Fibroblast of skin of right quadriceps (primary cell): ENCODE results near the gene NRARP.

Source experiments
- DNase-seq: peaks from one replicate; pipeline ENCODE4 v3.0.0-alpha.2; 2013

NRARP gene

DNA sequence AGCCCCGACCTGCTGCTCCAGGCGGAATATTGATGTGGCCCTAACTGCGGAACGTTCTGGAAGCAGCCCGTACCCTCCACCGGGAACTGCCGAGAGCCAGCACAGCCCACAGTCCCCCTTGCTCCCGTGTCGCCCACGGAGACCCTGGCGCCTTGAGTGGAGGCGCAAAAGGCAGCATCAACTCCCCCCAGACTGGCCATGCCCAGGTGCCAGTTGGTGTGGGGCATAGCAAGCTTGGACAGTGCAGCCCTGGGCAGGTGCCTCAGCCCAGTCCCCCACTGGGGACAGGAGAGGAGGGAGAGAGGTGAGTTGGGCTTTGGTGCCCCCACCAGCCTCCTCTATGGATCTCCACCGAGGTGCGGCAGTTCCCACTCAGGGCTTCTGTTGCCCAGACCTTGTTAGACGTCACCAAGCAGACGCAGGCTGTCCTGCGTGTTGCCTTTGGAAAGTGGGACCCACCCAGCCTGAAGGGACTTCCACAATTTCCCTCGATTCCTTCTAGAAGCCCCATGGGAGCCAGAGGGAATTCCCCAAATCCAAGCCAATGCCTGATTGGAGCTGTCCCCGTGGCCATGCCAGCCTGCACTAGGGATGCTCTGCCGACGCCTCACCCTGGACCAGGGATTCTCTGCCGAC is 19.8 kb upstream of the NRARP start:
- DNase-seq: no peak

DNA sequence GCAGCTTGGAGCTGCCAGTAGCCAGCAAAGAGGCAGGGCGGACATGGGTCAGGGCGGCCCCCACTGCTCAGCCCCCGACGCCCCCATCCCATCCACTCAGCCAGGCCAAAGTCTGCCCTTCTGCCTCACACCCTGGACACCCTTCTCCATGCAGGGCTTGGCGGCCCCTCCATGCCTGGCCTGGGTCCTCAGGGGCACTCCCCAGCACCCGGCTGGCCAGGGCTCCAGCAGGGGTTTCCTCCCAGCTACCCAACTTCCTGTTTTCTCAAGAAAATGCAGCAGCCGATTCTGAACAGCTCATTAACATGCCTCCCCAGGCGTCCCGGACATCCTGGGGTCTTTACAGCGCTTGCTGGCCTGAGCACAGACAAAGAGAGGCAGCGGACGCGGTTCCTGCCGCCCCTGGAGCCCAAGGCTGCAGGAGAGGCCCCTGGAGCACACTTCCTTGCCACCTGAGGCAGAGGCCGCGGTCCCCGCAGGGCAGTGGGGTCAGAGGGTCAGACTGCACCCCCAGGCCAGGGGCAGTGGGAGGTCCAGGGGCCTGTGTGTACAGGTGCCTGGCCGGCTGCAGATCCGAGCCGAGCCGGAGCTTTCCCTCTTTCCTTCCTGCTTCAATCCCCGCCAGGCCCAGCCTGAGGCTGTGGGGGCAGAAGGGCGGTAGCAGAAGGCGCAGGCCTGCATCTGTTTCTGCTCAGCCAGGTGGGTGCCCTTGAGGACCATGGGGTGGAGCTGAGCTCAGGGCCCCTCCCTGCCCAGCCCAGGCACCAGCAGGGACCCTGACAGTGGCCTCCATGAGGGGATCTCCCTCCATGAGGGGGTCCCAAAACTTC is 18.7 kb upstream of the NRARP start:
- no peak for DNase-seq

DNA sequence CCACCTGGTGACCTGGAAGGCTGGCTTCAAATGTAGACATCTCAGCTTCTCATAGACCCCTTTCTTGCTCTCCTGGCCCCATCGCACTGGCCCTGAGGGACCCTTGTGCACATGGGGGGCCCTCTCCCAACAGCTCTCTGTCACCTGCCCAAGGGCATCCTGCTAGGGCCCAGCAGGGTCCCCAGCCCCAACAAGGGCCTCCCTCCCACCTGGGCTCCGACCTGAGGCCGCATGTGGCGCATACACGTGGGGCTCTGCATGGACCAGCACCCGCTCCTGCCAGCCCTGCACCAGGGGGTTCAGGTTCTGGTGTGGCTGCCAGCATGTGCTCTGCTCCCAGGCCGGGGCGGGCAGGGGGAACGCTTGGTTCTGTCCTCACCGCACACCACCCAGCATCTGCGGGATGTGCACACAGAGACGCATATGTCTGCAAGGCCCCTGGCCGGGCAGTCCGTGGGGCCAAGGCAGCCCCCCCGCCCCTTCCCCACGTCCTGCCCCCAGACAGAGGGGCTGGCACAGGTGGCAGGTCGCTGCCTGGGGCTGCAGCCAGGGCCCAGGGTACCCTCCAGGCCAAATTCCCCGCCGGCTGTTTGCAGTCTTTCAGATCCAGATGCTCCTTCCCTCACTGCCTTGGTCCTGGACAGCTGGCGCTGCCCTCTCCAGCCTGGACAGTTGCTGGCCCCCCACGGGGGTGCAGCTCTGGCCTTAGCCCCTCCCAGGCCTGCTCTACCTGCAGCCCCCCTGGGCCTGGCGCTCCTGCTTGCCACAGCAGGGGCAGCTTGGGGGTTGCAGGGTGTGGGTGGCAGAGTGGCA is 17.9 kb upstream of the NRARP start:
- no peak for DNase-seq

DNA sequence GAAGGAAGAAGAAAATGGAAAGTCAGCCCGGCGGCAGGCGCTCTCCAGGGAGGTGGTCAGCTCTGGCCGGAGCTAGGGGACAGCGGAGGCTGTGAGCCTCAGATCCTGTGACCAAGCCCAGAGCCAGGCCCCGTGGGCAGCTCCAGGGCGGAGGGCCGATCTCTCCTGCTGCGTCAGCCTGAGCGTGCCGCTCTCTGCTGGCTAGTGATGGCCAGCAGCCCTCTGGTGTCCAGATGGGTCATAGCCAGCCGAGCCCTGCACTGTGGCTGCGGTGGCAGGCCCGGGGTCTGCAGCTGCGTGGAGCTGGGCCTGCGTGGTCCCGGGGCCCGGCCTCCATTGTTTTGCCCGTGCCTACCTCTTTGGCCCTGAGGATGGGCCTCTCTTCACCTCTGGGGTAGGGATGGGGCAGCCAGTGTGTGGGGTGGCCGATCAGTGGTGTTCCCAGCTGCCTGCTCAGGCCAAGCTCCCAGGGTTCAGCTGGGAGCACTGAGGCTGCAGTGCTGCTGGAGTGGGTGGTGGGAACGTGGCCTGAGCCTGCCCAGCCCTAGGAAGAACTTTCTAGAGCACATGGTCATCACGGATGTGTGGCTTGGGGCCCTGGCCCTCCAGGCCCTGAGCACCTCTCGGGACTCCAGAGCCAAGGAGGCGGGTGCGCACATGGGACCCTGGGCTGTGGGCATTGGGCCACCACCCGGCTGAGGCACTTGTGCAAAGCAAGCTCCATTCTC is 17.1 kb upstream of the NRARP start:
- DNase-seq: no peak

DNA sequence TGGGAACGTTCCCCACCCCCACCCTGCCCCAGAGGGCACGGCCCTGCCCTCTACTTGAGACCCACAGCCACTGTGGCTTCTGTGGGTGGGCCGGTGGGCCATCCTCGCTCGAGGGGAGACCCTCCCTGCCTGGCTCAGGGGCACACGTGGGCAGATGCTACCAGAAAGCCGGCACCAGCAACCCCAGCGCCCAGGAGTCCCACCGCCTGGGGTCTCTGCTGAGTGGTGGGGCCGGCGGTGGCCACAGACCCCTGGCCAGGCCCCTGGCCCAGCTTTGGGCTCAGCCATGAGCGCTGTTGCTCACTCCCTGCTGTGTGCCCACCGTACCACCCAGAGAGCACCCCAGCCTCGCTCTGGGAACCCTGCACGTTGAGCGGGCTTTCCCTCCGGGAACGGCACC is 16.5 kb upstream of the NRARP start:
- no peak for DNase-seq

DNA sequence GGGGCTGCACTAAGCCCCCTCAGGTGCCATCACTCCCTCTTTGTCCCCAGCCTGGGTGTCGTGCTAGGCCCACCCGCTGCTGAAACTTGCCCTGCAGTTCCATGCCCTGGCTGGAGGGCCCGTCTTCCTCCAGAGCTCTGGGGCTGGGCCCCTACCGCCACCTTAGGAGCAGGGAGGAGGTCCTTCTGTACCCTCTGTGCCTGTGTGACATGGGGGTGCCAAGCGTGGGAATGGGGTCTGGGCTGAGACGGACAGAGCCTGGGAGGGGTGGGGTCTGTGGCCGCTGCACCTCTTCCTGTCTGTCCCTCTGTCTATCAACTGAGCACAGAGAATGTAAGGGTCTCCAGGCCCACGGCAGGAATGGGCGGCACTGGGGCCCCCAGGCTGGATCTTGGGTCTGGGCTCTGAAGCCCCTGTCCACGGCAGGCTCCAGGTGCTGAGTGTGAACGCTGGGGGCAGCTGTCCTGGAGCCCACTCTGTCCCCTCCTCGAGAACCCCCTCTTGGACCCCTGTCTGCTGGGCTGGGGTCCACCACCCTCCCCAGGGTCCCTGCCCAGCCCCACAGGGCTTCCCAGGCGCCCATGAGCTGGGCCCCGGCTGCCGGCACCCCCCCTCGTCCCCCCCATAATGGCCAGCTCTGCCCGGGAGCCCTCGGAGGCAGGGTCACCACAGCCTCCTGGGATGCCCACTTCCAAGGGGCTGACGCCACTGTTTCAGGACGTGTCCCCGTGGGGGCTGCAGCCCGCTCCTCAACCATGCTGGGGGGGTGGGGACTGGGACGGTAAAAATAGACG is 15.8 kb upstream of the NRARP start:
- no peak for DNase-seq

DNA sequence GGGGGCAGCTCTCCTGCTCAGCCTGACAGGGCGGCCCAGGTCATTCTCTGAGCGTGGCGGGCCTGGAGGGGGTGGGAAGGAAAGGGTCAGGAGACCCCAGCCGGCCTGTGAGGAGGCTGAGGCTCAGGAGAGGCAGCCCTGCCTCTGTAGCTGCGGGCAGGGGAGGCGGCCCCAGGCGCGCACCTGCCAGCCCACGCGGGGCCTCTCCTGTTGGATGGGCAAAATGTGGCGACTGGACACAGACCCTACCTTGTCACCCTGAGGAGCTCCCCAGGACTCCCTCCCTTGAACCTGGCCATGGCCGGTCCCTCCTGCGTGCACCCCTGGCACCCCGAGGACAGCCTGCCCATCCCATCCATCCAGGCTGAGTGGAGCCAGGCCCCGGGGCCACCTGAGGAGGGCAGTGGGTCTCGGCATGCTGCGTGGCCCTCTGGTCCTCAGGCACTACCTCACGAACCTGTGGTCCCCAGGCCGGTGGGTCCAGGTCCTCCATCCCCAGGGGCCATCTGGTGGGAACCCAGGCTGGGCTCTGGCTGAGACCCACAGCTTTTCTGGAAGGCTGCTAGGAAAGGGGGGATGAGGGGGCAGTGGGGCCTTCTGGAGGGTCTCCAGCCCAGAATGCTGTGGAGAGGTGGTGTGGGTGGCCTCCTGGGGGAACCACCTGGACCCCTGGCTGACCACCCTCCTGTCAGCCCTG is 15.1 kb upstream of the NRARP start:
- no peak for DNase-seq

DNA sequence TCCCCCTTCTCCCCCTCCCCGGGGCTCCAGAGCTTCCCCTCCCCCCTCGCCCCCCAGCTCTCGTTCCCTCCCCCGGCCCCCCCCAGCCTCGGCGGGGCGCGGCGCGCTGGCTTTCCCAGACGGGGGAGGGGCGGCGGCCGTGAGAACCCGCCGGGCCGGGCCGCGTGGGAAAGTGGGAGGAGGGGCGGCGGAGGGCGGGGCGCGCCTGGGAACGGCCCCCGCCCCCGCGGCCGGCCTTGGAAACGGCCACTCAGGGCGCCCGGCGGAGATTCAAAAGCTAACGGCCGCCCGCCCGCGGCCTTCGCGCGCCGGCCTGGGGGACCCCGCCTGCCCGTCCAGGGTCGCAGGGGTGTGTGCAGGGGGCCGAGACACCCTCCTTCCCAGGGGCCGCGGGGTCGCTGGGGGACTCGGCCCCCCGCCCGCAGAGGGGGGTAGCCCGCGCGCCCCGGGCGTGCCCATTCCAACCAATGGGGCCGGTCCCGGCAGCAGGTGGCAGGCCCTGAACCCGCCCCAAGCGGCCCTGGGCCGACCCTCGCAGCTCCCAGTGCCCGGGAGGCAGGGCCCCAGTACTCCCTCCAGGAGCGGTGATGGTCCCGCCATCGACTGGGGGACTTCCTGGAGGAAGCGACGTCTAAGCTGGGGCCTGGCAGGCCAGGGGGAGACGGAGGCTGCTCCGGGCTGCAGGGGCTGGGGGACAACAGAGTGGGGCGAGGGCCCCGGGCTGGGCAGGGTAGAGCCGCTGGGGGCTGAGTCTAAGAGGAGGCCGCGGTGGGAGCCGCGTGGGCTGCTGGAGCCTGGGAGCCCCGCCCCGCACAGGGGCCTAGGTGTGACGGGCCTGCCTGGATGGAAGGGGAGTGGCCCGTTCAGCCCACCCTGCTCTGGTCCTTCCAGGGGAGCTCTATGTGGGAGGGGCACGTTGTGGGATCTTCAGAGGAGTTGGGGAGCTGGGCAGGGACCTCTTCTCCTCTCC is 14.2 kb upstream of the NRARP start:
- peak; percentile 49 for DNase-seq

DNA sequence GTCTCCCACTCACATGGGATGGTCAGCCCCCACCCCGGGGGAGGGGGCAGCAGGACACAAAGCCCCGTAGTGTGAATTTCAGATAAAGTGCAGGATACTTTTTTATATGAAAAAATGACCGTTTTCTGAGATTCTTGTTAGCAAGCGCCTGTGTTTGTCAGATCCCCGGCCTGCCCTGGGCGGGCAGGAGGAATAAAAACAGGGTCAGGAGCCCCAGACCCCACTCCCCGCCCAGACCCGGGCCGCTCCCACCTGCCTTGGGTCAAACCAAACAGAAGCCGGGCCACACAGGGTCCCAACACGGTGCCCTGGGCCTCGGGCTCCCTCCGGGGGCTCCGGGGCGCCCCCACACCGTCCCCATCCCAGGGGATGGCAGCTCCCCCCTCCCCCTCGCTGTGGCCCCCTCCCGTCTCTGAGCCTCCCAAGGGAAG is 13.5 kb upstream of the NRARP start:
- no peak for DNase-seq

DNA sequence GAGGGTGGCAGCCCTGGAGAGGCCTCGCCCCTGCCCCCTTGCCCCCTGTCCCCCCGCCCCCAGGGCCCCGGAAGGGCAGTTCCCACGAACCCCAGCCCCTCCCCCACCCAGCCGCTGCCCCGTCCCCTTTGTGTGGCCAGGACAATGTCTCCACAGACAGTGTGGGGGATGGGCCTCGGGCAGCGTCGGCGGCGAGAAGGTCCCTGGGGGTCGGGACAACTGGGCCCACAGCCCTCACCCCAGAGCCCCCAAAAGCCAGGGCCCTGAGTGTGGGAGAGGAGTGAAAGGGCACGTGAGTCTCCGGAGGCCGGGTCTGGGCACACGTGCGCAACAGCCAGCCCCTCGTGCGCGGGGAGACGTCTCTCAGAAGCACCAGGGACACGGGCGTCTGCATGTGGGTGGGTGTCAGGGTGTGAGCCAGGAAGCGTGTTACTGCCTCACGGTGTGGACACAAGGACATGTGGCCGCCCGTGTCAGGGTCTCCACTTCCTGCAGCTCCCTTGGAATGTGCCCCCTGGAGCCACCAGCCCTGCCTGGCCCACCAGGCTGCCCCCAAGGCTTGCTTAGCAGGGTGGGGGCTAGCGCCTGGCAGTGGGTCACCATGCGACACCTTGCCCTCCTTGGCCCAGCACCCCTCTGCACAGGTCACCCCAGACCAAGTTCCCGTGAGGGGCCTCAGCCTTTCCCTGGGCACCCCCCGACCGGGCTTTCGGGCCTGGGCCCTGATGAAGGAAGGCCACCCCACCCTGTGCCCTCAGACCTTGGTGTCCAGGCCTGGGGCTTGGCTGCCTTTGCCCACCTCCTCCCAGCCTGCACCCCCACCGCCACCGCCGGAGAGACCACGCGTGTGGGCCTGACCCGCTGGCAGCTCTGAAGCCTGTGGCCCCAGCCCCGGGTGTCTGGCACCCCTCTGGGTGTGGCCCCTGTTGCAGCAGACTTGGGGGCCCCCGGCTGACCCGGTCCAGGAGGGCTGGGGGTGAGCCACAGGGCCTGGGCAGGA is 12.8 kb upstream of the NRARP start:
- no peak for DNase-seq

DNA sequence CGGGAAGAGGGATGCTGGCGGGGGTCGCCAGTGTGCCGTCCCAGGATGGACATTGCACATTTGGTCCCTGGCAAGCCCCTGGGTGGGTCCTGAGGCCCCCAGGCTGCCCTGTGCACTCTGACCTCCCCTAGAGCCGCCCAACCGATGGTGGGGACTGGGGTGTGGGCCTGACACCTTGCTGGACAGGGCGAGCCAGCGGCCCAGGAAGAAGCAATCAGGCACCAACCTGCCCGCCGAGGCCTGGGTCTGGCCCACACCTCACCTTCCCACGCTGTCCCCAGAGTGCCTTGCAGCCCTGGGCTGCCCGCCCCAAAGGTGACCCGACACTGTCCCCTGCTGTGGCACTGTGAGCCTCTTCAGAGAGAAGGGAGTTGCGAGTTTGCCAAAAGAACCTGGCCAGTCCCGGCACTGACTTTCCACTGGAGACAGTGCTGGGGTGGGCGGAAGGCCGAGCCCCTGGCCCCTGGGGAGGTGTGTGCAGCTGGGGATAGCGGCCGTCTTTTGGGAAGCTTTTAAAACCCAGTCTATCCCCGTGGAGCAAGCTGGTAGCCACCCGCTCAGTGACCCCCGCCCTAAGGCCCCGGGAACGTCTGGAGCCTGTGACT is 12.0 kb upstream of the NRARP start:
- DNase-seq: no peak

DNA sequence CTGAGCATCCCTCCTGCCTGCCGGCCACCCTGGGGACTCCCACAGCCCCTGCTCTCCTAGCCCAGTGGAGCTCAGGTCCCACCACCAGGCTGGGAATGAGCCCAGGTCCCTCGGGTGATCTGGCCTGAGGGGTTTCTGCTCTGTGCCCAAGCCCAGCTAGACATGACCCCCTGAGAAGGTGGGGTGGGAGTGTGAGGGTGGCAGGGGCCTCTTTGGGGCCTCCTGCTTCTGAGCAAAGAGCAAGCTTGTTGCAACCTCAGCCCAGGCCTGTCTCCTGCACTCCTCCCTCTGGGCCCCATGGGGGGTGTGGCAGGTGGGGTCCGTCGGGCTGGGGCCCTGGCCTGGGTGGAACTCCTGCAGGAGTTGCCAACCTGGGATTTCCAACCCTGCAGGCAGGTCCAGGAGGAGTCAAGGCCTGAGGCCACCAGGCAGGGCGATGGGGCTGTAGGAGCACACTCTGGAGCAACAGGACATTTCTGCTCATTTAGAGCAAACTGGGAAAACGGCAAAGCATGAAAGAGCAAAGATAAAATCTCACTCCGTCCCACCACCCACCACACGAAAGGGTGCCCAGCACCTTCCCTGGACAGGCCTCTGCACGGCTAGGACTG is 11.4 kb upstream of the NRARP start:
- DNase-seq: no peak

DNA sequence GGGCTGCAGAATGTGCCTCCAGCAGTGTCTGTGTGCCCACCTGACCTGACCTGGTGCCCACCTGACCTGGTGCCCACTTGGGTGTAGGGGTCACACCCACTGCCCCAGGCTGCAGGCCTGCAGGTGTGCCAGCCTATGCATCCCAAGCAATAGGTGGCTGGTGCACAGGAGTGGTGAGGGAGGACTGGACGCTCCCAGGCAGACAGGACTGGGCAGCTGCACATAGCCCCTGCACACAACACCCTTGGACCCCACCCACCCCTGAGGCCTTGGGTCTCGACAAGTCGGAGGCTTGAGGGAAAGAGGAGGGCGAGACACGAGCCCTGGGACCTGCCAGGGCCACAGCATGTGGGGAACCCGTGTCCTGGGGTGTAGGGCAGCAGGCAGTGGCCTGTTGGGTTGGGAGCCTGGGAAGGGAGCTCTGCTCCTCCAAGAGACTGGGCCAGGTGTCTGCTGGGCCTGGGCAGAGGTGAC is 10.8 kb upstream of the NRARP start:
- DNase-seq: no peak

DNA sequence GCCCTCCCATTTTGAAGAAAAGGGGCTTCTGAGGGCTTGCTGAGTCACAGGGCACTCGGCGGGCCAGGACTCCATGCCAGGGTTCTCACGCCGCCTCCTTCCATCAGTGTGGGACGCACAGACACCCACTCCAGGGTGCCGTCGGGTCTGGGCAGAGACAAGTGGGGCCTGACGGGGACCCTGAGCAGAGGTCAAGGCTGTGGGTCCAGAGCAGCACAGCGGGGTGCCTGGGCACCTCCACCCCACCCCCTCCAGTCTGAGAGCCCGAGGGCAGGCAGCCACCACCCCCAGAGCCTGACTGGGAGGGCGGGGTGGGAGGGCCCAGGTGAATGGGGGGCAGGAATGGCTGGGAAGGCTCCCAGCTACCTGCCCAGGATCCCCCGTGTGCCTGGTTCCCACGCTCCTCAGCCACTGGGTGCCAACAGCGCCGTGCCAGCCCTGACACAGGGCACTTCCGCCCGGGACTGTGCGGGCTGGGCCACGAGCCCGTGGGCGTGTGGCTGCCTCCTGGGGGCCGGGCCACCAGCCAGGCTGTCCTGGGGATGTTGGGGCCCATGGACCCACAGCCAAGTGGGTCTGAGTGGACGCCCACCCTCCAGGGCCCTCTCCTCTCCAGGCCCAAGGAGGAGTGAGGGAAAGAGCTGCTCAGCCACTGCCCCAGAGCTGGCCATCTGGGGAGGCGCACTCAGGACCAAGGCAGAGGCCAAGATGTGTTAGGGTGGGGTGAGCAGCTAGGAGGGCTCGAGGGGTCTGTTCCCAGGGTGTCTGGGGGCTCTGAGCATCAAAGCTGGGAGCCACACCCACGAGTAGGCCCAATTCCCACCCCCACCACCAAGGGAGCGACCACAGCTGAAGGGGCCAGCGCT is 10.1 kb upstream of the NRARP start:
- no peak for DNase-seq

DNA sequence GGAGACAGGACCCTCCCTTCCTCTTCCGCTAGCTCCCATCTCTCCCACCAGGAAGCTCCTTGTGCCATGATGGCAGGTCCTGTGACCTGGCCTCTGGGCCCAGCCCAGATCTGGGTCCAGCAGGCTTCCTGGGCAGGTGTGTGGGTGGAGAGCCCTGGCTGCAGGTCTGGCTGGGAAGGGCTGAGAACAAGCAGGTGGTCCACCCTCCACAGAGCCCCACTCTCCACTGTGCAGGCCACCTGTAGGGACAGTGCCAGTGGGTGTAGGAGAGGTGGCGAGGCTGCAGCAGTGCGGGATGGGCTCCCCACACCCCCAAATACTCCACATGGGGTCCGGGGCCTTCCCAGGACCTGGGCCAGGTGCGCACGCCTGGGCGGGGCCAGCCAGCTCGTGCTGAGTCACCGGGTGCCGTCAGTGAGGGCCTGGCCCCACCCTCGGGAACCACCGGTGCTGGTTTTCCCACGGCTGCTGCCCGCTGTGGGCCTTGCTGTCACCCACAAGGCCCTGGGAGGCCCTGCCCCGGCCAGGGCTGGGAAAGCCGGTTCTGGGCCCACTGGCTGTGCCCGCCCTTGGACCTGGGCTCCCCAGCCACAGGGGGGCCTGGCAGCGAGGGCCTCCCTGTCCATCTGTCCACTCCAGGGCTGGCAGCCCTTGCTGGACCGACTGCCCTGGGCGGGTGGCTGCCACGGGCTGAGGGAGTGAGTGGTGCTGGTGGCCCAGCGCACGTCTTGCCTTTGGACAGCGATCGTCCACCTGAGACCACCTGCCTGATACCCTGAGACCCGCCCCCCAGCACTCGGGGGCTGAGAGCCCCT is 9.3 kb upstream of the NRARP start:
- no peak for DNase-seq
